Astrocyte of the cerebellum (primary cell): ENCODE data around the gene MAP3K20.
"Not testable (repeated sequence)": the region's sequence is repeated elsewhere in the genome, so short reads cannot be mapped to it uniquely, and the experiment has no call there.

ENCODE experiments used
- DNase-seq: peaks from one replicate; pipeline ENCODE4 v3.0.0-alpha.2; 2011; ENCODE audit warnings: low read depth
- H3K4me3 ChIP-seq: 2 replicates; pipeline ENCODE4 v1.5.1; 2011; ENCODE audit warnings: mild to moderate bottlenecking, low read depth, low read length, moderate library complexity
- in situ Hi-C: cut with HindIII; loops from 2 replicates; pipeline ENCODE4 v1.10.0; 2017; ENCODE audit warnings: low sequenced_read_pairs
- TF ChIP-seq, protein P1 (sequence below): IDR thresholded peaks from 2 replicates; pipeline ENCODE4 v1.5.1; 2012; ENCODE audit warnings: low read length, low read depth, moderate library complexity, mild to moderate bottlenecking; ENCODE audit errors: missing control alignments

MAP3K20 gene

GRCh38 chr2:173280853-173281252 is 205.2 kb downstream of the MAP3K20 start:
- TF ChIP-seq, protein P1, sequence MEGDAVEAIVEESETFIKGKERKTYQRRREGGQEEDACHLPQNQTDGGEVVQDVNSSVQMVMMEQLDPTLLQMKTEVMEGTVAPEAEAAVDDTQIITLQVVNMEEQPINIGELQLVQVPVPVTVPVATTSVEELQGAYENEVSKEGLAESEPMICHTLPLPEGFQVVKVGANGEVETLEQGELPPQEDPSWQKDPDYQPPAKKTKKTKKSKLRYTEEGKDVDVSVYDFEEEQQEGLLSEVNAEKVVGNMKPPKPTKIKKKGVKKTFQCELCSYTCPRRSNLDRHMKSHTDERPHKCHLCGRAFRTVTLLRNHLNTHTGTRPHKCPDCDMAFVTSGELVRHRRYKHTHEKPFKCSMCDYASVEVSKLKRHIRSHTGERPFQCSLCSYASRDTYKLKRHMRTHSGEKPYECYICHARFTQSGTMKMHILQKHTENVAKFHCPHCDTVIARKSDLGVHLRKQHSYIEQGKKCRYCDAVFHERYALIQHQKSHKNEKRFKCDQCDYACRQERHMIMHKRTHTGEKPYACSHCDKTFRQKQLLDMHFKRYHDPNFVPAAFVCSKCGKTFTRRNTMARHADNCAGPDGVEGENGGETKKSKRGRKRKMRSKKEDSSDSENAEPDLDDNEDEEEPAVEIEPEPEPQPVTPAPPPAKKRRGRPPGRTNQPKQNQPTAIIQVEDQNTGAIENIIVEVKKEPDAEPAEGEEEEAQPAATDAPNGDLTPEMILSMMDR: no peak
- H3K4me3 ChIP-seq: no peak overlapping the region
- in situ Hi-C loops: no loop called here
- DNase-seq: no peak

- in situ Hi-C loops, H3K4me3 ChIP-seq, DNase-seq: not testable (repeated sequence)
Measured at GRCh38 chr2:173281898-173282297, 206.3 kb downstream of the MAP3K20 start.

DNA sequence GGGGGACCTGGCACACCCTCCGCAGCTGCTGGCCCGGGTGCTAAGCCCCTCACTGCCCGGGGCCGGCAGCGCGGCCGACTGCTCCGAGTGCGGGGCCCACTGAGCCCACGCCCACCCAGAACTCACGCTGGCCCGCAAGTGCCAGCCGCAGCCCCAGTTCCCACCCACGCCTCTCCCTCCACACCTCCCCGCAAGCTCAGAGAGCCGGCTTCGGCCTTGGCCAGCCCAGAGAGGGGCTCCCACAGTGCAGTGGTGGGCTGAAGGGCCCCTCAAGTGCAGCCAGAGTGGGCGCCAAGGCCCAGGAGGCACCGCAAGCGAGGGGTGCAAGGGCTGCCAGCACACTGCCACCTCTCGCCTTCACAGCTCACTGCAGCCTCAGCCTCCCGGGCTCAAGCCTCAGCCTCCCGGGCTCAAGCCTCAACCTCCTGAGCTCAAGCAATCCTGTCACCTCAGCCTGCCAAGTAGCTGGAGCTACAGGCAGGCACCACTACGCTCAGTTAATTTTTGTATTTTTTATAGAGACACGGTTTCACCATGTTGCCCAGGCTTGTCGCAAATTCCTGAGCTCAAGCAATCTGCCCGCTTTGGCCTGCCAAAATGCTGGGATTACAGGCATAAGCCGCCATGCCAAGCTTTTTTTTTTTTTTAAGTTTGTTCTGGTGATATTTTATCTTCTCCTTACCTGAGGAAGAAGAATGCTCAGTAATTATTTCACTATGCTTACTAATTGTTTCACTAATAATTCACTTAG is 207.3 kb downstream of the MAP3K20 start:
- in situ Hi-C loops: no loop called here
- TF ChIP-seq, protein P1: no peak
- H3K4me3 ChIP-seq: no peak overlapping the region
- no peak for DNase-seq

GRCh38 chr2:173286153-173286809 is 210.6 kb downstream of the MAP3K20 start:
- TF ChIP-seq, protein P1: no peak
- in situ Hi-C loops: no loop called here
- no peak for DNase-seq

DNA sequence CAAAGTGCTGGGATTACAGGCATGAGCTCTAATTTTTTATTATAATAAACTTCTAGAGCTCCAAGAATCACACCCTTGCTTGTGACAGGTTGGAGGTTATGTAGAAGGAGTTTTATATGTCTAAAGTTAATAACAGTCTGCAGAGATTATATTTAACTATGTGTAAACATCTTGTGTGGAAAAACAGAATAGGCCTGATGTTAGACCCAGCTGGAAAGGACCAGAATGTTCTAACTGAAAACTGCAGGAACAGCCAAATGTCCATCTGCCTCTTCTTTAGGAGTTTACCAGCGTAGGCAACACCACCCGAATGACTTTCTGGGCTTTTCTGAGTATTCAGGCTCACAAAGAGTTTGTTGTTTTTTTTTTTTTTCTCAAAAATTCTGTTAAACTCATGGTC is 211.9 kb downstream of the MAP3K20 start:
- no peak for DNase-seq
- H3K4me3 ChIP-seq: no peak overlapping the region
- in situ Hi-C loops: no loop called here
- TF ChIP-seq, protein P1: no peak

More at GRCh38 chr2:173286153-173286809, 210.6 kb downstream of the MAP3K20 start:
- H3K4me3 ChIP-seq: no peak overlapping the region

DNA sequence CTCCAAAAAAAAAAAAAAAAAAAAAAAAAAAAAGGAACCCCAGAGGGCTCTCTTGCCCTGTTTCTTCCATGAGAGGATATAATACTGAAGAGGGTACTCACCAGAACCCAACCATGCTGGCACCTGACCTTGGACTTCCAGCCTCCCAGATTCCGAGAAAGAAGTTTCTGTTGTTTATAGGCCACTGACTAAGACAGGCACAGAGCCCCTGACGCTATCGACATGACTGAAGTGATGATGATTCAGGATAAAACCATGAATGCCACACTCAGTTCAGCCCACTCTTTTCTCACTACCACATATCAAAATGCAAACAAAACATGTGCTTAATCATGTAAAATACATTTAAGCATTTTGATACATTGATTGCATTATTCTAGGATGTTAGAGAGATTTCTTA is 212.9 kb downstream of the MAP3K20 start:
- in situ Hi-C loops: no loop called here
- no peak overlapping the region for H3K4me3 ChIP-seq
- DNase-seq: no peak
- TF ChIP-seq, protein P1: no peak

DNA sequence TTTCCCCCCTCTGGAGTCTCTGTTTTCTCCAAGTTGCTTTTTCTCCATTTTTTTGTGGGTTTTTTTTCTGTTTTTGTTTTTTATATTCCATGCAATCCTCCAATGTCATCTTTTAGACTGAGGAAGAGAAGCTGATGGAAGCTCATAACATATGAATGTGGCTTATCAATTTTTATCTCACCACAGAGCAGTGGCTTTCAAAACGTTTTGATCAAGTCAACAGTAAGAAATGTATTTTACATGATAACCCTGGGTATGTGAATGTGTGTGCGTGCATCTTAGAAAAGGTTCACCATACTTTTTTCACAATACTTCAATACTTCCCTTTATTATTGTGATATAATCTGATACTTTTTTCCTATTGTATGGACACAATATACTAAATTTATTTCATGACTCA is 214.4 kb downstream of the MAP3K20 start:
- in situ Hi-C loops: no loop called here
- H3K4me3 ChIP-seq: no peak overlapping the region
- DNase-seq: no peak
- TF ChIP-seq, protein P1: no peak
